HEK293 (cell line): Measurements from ENCODE around the gene PEF1.

ENCODE experiments used
- CTCF ChIA-PET: fragments of 350-600 bp; formaldehyde crosslinking; extraction: SDS; loops from one replicate; lab custom pipeline; 2021; ENCODE audit warnings: antibody characterized with exemption; lab: Yijun Ruan, JAX
- POLR2A ChIA-PET: fragments of 300-600 bp; formaldehyde crosslinking; extraction: SDS; loops from one replicate; lab custom pipeline; 2020; ENCODE audit warnings: antibody characterized with exemption, inconsistent platforms; lab: Yijun Ruan, JAX
- H3K27ac ChIP-seq: fragments of 200-500 bp; sonication (Bioruptor generic); 2 replicates; pipeline ENCODE4 v1.5.1; 2014; ENCODE audit warnings: low read depth, low read length, control low read depth, inconsistent platforms; ENCODE audit errors: extremely low read depth
- H3K36me3 ChIP-seq, 2 experiments: fragments of 200-500 bp in 1 of 2; sonication (Bioruptor generic) in 1 of 2; 1 replicate in 1 of 2; 2 replicates in 1 of 2; pipeline ENCODE4 v1.5.1; 2014 to 2017; ENCODE audit warnings: inconsistent platforms in 2 of 2, low read length in 2 of 2; ENCODE audit not compliant: control insufficient read depth in 2 of 2, insufficient read depth in 1 of 2
- H3K4me1 ChIP-seq: fragments of 200-500 bp; sonication (Bioruptor generic); 2 replicates; pipeline ENCODE4 v1.5.1; 2014; ENCODE audit warnings: mild to moderate bottlenecking, low read length, inconsistent platforms; ENCODE audit not compliant: control insufficient read depth, insufficient read depth
- H3K4me3 ChIP-seq: 2 replicates; pipeline ENCODE4 v1.5.1; 2011; ENCODE audit warnings: low read depth, mild to moderate bottlenecking, control low read depth, low read length, moderate library complexity
- H3K9me3 ChIP-seq: fragments of 200-500 bp; sonication (Bioruptor generic); 2 replicates; pipeline ENCODE4 v1.5.1; 2014; ENCODE audit warnings: low read depth, low read length, inconsistent platforms; ENCODE audit not compliant: control insufficient read depth, insufficient read depth
- AEBP2 ChIP-seq: fragments of 450-650 bp; formaldehyde crosslinking; IDR thresholded peaks from 2 replicates; pipeline ENCODE4 v1.5.1; 2016; ENCODE audit warnings: missing biosample characterization, missing genetic modification characterization, borderline replicate concordance
- KLF16 ChIP-seq: fragments of 450-650 bp; formaldehyde crosslinking; IDR thresholded peaks from 2 replicates; pipeline ENCODE4 v1.5.1; 2017; ENCODE audit warnings: missing biosample characterization, missing genetic modification characterization
- KLF9 ChIP-seq: fragments of 450-650 bp; formaldehyde crosslinking; IDR thresholded peaks from 2 replicates; pipeline ENCODE4 v1.5.1; 2016; ENCODE audit warnings: missing biosample characterization, missing genetic modification characterization, low read depth
- MYNN ChIP-seq: fragments of 450-650 bp; formaldehyde crosslinking; IDR thresholded peaks from 2 replicates; pipeline ENCODE4 v1.5.1; 2016; ENCODE audit warnings: missing biosample characterization, missing genetic modification characterization, borderline replicate concordance
- MZF1 ChIP-seq: fragments of 450-650 bp; formaldehyde crosslinking; IDR thresholded peaks from 2 replicates; pipeline ENCODE4 v1.5.1; 2017; ENCODE audit warnings: missing biosample characterization, missing genetic modification characterization, borderline replicate concordance
- SALL2 ChIP-seq: fragments of 450-650 bp; formaldehyde crosslinking; IDR thresholded peaks from 2 replicates; pipeline ENCODE4 v1.5.0; 2017; ENCODE audit warnings: missing biosample characterization, mild to moderate bottlenecking, missing genetic modification characterization, borderline replicate concordance
- SCRT2 ChIP-seq: fragments of 450-650 bp; formaldehyde crosslinking; IDR thresholded peaks from 2 replicates; pipeline ENCODE4 v1.5.1; 2016; ENCODE audit warnings: missing biosample characterization, missing genetic modification characterization
- TCF7L2 ChIP-seq: IDR thresholded peaks from 2 replicates; pipeline ENCODE4 v1.6.1; 2011; ENCODE audit warnings: low read depth, mild to moderate bottlenecking, inconsistent platforms, low read length, moderate library complexity, borderline replicate concordance
- ZNF114 ChIP-seq: fragments of 450-650 bp; formaldehyde crosslinking; IDR thresholded peaks from 2 replicates; pipeline ENCODE4 v1.5.0; 2017; ENCODE audit warnings: missing biosample characterization, missing genetic modification characterization
- ZNF174 ChIP-seq: fragments of 450-650 bp; formaldehyde crosslinking; IDR thresholded peaks from 2 replicates; pipeline ENCODE4 v1.5.0; 2017; ENCODE audit warnings: missing biosample characterization, mild to moderate bottlenecking, missing genetic modification characterization
- ZNF175 ChIP-seq: fragments of 450-650 bp; formaldehyde crosslinking; IDR thresholded peaks from 2 replicates; pipeline ENCODE4 v1.5.1; 2016; ENCODE audit warnings: missing biosample characterization, missing genetic modification characterization
- ZNF341 ChIP-seq: fragments of 450-650 bp; formaldehyde crosslinking; IDR thresholded peaks from 2 replicates; pipeline ENCODE4; 2016; ENCODE audit warnings: low read depth, missing biosample characterization, missing genetic modification characterization
- ZNF366 ChIP-seq: fragments of 450-650 bp; formaldehyde crosslinking; conservative IDR thresholded peaks from 2 replicates; pipeline ENCODE4 v1.5.1; 2016; ENCODE audit warnings: missing biosample characterization, missing genetic modification characterization
- ZNF423 ChIP-seq: fragments of 450-650 bp; formaldehyde crosslinking; IDR thresholded peaks from 2 replicates; pipeline ENCODE4 v1.5.1; 2016; ENCODE audit warnings: missing biosample characterization, missing genetic modification characterization
- ZNF664 ChIP-seq: fragments of 450-650 bp; formaldehyde crosslinking; IDR thresholded peaks from 2 replicates; pipeline ENCODE4 v1.5.1; 2016; ENCODE audit warnings: missing biosample characterization, missing genetic modification characterization
- ZNF791 ChIP-seq: fragments of 450-650 bp; formaldehyde crosslinking; IDR thresholded peaks from 2 replicates; pipeline ENCODE4 v1.5.1; 2016; ENCODE audit warnings: missing biosample characterization, missing genetic modification characterization
- ZSCAN18 ChIP-seq: fragments of 450-650 bp; formaldehyde crosslinking; IDR thresholded peaks from 2 replicates; pipeline ENCODE4 v1.5.1; 2016; ENCODE audit warnings: missing biosample characterization, missing genetic modification characterization
- TF ChIP-seq, protein P1 (sequence below): fragments of 450-650 bp; formaldehyde crosslinking; optimal IDR thresholded peaks from 2 replicates; pipeline ENCODE3; 2016; ENCODE audit warnings: missing biosample characterization, mild to moderate bottlenecking, missing genetic modification characterization
- TF ChIP-seq, protein P2 (sequence below): fragments of 450-650 bp; formaldehyde crosslinking; IDR thresholded peaks from 2 replicates; pipeline ENCODE4 v1.5.1; 2016; ENCODE audit warnings: missing biosample characterization, missing genetic modification characterization

PEF1 gene

GRCh38 chr1:31679676-31680230, 35.1 kb upstream of the PEF1 start (continued):
- no peak for TF ChIP-seq ZNF366
- no peak for TF ChIP-seq ZNF423 (tag by site-specific recombination)
- no peak for TF ChIP-seq TCF7L2
- no peak for TF ChIP-seq KLF16
- TF ChIP-seq SALL2 (tag by site-specific recombination): no peak
- TF ChIP-seq MZF1 (tag by site-specific recombination): no peak
- TF ChIP-seq ZNF175 (tag by site-specific recombination): no peak
- TF ChIP-seq, protein P1, sequence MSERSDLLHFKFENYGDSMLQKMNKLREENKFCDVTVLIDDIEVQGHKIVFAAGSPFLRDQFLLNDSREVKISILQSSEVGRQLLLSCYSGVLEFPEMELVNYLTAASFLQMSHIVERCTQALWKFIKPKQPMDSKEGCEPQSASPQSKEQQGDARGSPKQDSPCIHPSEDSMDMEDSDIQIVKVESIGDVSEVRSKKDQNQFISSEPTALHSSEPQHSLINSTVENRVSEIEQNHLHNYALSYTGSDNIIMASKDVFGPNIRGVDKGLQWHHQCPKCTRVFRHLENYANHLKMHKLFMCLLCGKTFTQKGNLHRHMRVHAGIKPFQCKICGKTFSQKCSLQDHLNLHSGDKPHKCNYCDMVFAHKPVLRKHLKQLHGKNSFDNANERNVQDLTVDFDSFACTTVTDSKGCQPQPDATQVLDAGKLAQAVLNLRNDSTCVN (tag by site-specific recombination): no peak
- TF ChIP-seq ZNF174 (tag by site-specific recombination): no peak

- Histone ChIP-seq H3K4me1 (no peaks in the 10 kb centered on the region), H3K36me3 (no peaks in the 10 kb centered on the region), H3K9me3 (no peaks in the 10 kb centered on the region), H3K27ac (no peak overlapping the region), H3K4me3 (no peak overlapping the region)
- CTCF ChIA-PET: interaction anchor here (0.6 to 1.5 kb wide), 4 partner anchors 14 to 62 kb away, joined by 3 to 8 read pairs (median 4); no protein-coding TSS in a partner anchor
- TF ChIP-seq KLF9 (tag by site-specific recombination) (no peak), MYNN (tag by site-specific recombination) (peak; percentile 72), ZNF664 (tag by site-specific recombination) (no peak), SCRT2 (peak; percentile 68), ZNF791 (tag by site-specific recombination) (no peak), ZNF341 (tag by site-specific recombination) (no peak), ZSCAN18 (tag by site-specific recombination) (no peak), AEBP2 (tag by site-specific recombination) (no peak), ZNF114 (tag by site-specific recombination) (no peak)
- TF ChIP-seq, protein P1 (tag by site-specific recombination): no peak
- TF ChIP-seq, protein P2, sequence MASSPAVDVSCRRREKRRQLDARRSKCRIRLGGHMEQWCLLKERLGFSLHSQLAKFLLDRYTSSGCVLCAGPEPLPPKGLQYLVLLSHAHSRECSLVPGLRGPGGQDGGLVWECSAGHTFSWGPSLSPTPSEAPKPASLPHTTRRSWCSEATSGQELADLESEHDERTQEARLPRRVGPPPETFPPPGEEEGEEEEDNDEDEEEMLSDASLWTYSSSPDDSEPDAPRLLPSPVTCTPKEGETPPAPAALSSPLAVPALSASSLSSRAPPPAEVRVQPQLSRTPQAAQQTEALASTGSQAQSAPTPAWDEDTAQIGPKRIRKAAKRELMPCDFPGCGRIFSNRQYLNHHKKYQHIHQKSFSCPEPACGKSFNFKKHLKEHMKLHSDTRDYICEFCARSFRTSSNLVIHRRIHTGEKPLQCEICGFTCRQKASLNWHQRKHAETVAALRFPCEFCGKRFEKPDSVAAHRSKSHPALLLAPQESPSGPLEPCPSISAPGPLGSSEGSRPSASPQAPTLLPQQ: 0 out of 2 replicates have a peak, but pooled peaks have one; percentile 14
- POLR2A ChIA-PET: no interaction called here
Measured at GRCh38 chr1:31679091-31679490, 34.4 kb upstream of the PEF1 start.
